CD4-positive, alpha-beta T cell treated with Interleukin-15 for 4 hours (primary cell): ENCODE measurements around the gene RHBDL3.
"Not testable (repeated sequence)": the region's sequence is repeated elsewhere in the genome, so short reads cannot be mapped to it uniquely, and the experiment has no call there.

Experiments used
- DNase-seq: peaks from one replicate; pipeline ENCODE4 v3.0.0-alpha.2; 2020; ENCODE audit warnings: low spot score

The RHBDL3 gene, protein sequence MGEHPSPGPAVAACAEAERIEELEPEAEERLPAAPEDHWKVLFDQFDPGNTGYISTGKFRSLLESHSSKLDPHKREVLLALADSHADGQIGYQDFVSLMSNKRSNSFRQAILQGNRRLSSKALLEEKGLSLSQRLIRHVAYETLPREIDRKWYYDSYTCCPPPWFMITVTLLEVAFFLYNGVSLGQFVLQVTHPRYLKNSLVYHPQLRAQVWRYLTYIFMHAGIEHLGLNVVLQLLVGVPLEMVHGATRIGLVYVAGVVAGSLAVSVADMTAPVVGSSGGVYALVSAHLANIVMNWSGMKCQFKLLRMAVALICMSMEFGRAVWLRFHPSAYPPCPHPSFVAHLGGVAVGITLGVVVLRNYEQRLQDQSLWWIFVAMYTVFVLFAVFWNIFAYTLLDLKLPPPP

DNA sequence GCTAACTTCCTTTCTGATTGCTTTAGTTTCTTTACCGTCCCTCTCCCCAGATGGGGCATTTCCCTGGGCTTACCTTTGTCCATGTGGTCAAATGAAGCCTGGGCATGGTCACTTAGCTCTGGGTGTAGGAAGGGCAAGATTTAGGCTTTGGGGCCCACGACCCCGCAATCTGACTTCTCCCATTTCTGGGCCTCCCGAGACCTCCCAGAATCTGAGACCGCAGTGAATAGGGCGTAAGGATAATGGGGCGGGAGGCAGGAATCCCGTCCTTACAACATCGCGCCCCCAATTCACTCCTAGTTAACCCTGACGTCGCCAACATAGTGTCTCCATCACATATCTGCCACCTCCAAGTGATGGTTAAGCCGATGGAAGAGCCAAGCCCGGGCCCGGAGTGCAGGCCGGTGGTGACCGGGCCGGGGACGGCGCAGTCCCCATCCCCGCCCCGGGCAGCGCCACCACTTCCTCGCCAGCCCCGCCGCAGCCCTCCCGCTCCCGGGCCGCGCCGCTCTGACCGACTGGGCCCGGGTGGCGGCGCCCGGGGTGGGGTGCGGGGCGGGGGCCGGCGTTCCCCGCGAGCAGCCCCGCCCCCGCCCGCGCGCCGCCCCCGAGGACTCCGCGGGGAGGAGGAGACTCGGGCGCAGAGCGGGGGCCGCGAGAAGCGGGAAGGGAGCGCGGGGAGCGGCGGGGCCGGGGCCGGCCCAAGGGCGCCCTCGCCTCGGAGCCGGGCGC is at the start of gene RHBDL3:
RHBDL3 (plus strand) TSS at position 641 of the 732 bp plus-strand sequence. CDS start 358 bp downstream, outside the sequence.
- no peak for DNase-seq

DNA sequence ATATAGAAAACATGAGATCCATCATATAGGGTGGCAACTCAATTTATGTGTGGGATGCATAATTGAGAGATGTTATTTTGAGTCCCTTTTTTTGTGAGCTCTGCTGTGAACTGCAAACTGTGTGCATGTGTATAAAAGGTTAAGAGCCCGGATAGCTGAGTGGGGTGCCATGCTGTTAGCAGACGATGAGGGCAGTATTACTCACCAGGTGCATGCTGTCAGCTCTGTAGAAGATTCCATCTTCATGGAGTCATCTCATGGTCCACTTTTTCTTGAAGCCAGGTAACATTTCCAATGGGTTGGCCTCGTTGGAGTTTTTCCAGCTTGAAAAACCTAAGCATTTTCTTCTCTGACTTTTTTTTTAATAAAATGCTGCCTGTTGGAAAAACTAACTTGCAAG is 43.0 kb upstream of the RHBDL3 start:
- DNase-seq, result no peak

GRCh38 chr17:32223703-32224102 is 41.9 kb upstream of the RHBDL3 start:
- DNase-seq, result no peak

- no peak for DNase-seq
Observed at GRCh38 chr17:32226886-32227285, 38.7 kb upstream of the RHBDL3 start.

GRCh38 chr17:32227910-32228309 is 37.7 kb upstream of the RHBDL3 start:
- DNase-seq, result no peak

DNA sequence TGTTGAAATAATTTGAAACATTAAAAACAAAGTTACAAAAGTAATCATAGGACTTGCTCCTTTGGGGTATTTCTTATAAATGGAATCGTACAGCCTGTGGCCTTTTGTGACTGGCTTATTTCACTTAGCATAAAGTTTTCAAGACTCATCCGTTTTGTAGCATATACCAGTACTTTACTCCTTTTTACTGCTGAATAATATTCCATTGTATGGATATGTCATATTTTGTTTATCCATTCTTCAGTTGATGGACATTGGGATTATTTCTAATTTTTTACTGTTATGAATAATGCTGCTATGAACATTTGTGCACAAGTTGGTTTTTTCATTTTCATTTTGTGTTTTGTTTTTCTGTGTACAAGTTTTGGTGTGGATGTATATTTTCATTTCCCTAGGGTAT is 30.0 kb upstream of the RHBDL3 start:
- no peak for DNase-seq

DNA sequence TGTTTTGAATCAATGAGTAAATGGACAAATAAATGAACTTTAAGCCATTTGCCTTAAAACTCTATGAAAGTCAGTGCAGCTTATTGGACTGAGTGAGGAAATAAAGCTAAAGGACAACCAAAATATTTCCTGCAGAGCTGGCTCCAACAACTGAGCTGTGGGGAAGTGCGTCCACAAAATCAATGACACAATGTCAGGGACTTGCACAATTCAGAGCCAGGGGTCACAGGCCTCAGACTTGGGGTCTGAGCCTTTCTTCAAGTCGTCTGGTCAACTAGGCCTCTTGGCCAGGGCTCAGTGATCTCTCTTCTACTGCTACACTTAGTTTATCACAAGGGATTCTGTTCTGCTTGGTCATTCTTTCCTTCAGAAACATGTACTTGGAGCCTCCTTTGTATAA is 26.2 kb upstream of the RHBDL3 start:
- DNase-seq, result no peak

DNA sequence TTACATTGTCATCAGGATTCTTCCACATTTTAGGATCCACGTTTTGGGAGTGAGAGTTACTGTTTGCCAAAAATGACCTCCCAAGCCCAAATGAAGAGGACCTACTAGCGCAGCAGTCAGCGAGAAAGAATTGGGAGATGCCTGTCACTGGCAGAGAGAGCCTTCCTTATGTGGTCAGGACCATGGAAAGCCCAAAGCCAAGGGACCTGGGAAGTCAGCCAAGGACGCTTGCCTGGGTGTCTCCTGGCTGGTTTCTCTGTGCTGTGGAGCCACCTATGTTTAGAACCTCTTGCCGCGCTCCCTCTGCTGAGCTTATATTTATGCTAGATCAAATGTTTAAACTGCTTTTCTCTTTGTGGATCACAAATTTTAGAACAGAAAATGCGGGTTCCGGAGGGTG is 24.9 kb upstream of the RHBDL3 start:
- DNase-seq, result no peak

GRCh38 chr17:32241640-32242039 is 24.0 kb upstream of the RHBDL3 start:
- DNase-seq, result no peak

- DNase-seq, result no peak
Observed at GRCh38 chr17:32249475-32249874, 16.2 kb upstream of the RHBDL3 start.

GRCh38 chr17:32253117-32253611 is 12.5 kb upstream of the RHBDL3 start:
- DNase-seq, result peak; percentile 64

GRCh38 chr17:32256012-32256700 is 9.5 kb upstream of the RHBDL3 start:
- no peak for DNase-seq

- no peak for DNase-seq
Observed at GRCh38 chr17:32256701-32257019, 9.0 kb upstream of the RHBDL3 start.

DNA sequence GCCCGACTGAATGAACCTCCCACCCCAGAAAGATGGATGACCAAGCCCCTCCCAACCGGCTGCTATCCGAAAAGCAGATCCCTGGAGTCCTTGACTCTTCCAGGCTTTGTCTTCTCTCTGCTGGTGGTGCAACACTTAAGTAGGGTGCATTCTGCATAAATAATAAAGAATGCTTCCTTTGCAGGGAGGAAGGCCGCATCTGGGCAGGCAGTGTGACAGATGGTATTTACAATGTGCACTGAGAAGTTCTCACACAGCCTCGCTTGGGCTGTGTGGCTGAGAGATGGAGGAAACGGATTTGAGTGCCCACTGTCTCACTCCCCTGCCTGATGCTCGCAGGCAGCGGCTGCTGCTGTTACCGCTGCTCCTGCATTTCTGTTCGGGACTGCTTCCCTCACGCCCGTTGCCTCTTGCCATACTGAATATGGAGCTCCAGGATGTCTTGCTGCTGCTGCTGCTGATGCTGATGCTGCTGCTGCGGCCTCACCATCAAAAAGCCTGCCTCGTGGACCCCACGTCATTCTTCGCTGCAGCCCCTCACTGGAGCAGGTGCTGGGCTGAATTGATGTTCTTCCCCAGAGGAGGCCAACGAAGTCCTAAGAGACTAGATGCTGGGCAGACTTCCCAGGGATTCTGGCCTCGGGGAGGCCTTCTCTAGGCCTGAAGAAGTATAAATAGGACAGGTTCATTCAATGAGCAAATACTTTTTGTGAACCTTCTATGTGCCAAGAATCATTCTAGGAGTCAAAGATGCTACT is 7.1 kb upstream of the RHBDL3 start:
- no peak for DNase-seq

GRCh38 chr17:32259586-32259985 is 6.0 kb upstream of the RHBDL3 start:
- no peak for DNase-seq

GRCh38 chr17:32261417-32261736 is 4.3 kb upstream of the RHBDL3 start:
- DNase-seq, result no peak

GRCh38 chr17:32261936-32262510 is 3.6 kb upstream of the RHBDL3 start:
- DNase-seq, result no peak

- not testable (repeated sequence) for DNase-seq
Observed at GRCh38 chr17:32263515-32263914, 2.1 kb upstream of the RHBDL3 start.

DNA sequence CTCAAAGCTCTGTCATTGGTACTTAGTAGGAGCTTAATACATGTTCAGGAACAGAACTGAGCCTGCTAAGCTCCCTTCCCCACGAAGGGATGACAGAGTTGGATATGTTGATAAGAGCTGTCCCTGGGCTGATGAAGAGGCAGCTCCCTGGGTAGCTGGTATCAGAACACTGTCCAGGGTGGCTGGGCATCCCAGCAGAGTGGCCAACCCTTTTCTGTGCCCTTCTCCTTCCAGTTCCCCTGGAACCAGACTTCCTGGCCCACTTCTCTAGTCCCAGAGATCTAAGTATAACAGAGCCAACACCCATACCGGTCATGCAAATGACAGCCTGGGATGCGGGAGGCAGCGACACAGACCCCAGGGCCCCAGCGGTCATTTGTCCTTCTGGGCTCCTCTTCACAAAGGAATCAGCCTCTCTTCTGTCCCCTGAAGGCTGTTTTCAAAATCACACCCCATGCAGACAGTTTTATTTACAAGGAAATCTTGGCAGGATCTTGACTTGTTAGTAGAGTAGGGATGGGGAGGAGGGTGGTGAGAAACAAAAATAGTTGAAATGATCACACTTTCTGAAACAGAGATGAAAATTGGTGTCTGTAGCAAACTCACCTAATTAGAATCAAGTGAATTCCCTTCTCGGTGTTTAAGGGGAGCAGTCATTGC is 1.4 kb upstream of the RHBDL3 start:
- no peak for DNase-seq

- no peak for DNase-seq
Observed at GRCh38 chr17:32264823-32265191, 825 bp upstream of the RHBDL3 start.

GRCh38 chr17:32266051-32266388 is 388 bp downstream of the RHBDL3 start:
- no peak for DNase-seq
